K562 (cell line): ENCODE results near the gene PGM2L1. TPM values are rescaled to one million over a fixed set of nuclear protein-coding genes. Genes with fewer than 3 reads are reported as not detected.

ENCODE experiments used
- AFF4 ChIP-seq: sonication (generic); formaldehyde crosslinking; IDR thresholded peaks from 2 replicates; pipeline ENCODE4 v1.8.0; 2023; ENCODE audit warnings: mild to moderate bottlenecking, missing genetic modification reagents
- ETV6 ChIP-seq, 3 experiments: fragments of 150-350 bp in 1 of 3; sonication (generic) in 1 of 3; formaldehyde crosslinking in 1 of 3; IDR thresholded peaks; 2 replicates each; pipeline versions ENCODE4 v1.6.1 to v1.8.0; 2014 to 2022; ENCODE audit warnings: borderline replicate concordance in 2 of 3, low read depth in 2 of 3, antibody characterized with exemption in 1 of 3, low read length in 1 of 3, mild to moderate bottlenecking in 1 of 3, missing genetic modification reagents in 1 of 3
- FOXK2 ChIP-seq, 2 experiments: fragments of 450-650 bp; IDR thresholded peaks in 1 of 2; conservative IDR thresholded peaks in 1 of 2; 2 replicates each; pipeline ENCODE4 v1.6.1; 2016; ENCODE audit warnings: low read depth in 2 of 2, mild to moderate bottlenecking in 1 of 2
- HDAC1 ChIP-seq, 2 experiments: fragments of 450-650 bp; IDR thresholded peaks; 2 replicates each; pipeline ENCODE4 v1.6.1; 2016 to 2017; ENCODE audit warnings: inconsistent platforms in 1 of 2, mild to moderate bottlenecking in 1 of 2, moderate library complexity in 1 of 2
- HNRNPH1 ChIP-seq: fragments of 200-400 bp; formaldehyde crosslinking; optimal IDR thresholded peaks from 2 replicates; pipeline ENCODE3; 2017; ENCODE audit warnings: low read depth, mild to moderate bottlenecking, low read length, moderate library complexity
- ILK ChIP-seq: fragments of 450-650 bp; IDR thresholded peaks from 2 replicates; pipeline ENCODE4 v1.6.1; 2016; ENCODE audit warnings: missing genetic modification characterization, low read depth, mild to moderate bottlenecking, missing compliant biosample characterization, moderate library complexity, borderline replicate concordance
- MTA2 ChIP-seq: fragments of 450-650 bp; IDR thresholded peaks from 2 replicates; pipeline ENCODE4 v1.6.1; 2016; ENCODE audit warnings: low read depth
- NR1H2 ChIP-seq: sonication (generic); formaldehyde crosslinking; IDR thresholded peaks from 2 replicates; pipeline ENCODE4 v1.4.0; 2020; ENCODE audit warnings: mild to moderate bottlenecking, missing genetic modification reagents
- PHB ChIP-seq: fragments of 250-450 bp; sonication (Bioruptor Pico); IDR thresholded peaks from 2 replicates; pipeline ENCODE4 v1.5.0; 2021
- PHF8 ChIP-seq: fragments of 200-600 bp; sonication (generic); IDR thresholded peaks from 2 replicates; pipeline ENCODE4 v1.6.1; 2012; ENCODE audit warnings: mixed run types, mild to moderate bottlenecking, inconsistent platforms, low read length, moderate library complexity, borderline replicate concordance
- ZNF146 ChIP-seq: IDR thresholded peaks from one replicate; pipeline ENCODE4 v1.6.1; 2018; ENCODE audit warnings: missing compliant biosample characterization; ENCODE audit not compliant: unreplicated experiment
- ZNF277 ChIP-seq: fragments of 250-450 bp; sonication (Bioruptor Pico); IDR thresholded peaks from 2 replicates; pipeline ENCODE4 v1.8.0; 2022; ENCODE audit warnings: inconsistent platforms, mild to moderate bottlenecking, moderate library complexity, borderline replicate concordance
- ZNF347 ChIP-seq: fragments of 450-650 bp; formaldehyde crosslinking; IDR thresholded peaks from 2 replicates; pipeline ENCODE4 v1.4.0; 2020; ENCODE audit warnings: low read depth, mild to moderate bottlenecking, moderate library complexity
- ZSCAN29 ChIP-seq: fragments of 450-650 bp; IDR thresholded peaks from 2 replicates; pipeline ENCODE4 v1.6.1; 2017
- polyA plus RNA-seq, 8 experiments: library from polyadenylated mRNA; depleted of rRNA in 4 of 8; stranded (reverse) in 5 of 8; unstranded in 3 of 8; fragments of >200 nt; fragmentation: Nextera tagmentation in 2 of 8; fragmentation: Illumina TruSeq in 1 of 8; extraction: Ambion mirVana in 2 of 8; extraction: Trizol in 1 of 8; gene quantifications; 2 replicates each; pipeline versions ENCODE4 v1.2.1 to v1.2.3, GENCODE V29; 2011 to 2014; ENCODE audit warnings: inconsistent platforms in 1 of 8, missing spikeins in 1 of 8
- total RNA-seq, 7 experiments: library from RNA; depleted of rRNA in 6 of 7; stranded (reverse); fragments of >200 nt in 6 of 7; fragmentation: Illumina TruSeq in 2 of 7; extraction: Trizol in 2 of 7; gene quantifications; 2 replicates each; pipeline versions ENCODE4 v1.2.1 to v1.2.3, GENCODE V29; 2011 to 2021; ENCODE audit warnings: low replicate concordance in 1 of 7
- TF ChIP-seq, protein P1 (sequence below), 2 experiments: fragments of 450-650 bp; conservative IDR thresholded peaks; 2 replicates each; pipeline ENCODE4 v1.6.1; 2017; ENCODE audit warnings: mild to moderate bottlenecking in 2 of 2, moderate library complexity in 2 of 2
- TF ChIP-seq, protein P2 (sequence below): fragments of 250-450 bp; sonication (Bioruptor Pico); IDR thresholded peaks from 2 replicates; pipeline ENCODE4 v1.5.0; 2021

PGM2L1 gene
- total and polyA plus RNA-seq, 9 of the 15 experiments (the other 6 are each of a cell fraction or from before 2014, with no cell fraction given): 0.32 to 0.95 (median 0.63) TPM

GRCh38 chr11:74398244-74399159, at the start of gene PGM2L1 (continued):
- TF ChIP-seq ZNF146 (CRISPR knock-in tag): no peak
- no peak for TF ChIP-seq NR1H2 (CRISPR knock-in tag)
- no peak for TF ChIP-seq ZNF277 (CRISPR knock-in tag)
- TF ChIP-seq, protein P1, sequence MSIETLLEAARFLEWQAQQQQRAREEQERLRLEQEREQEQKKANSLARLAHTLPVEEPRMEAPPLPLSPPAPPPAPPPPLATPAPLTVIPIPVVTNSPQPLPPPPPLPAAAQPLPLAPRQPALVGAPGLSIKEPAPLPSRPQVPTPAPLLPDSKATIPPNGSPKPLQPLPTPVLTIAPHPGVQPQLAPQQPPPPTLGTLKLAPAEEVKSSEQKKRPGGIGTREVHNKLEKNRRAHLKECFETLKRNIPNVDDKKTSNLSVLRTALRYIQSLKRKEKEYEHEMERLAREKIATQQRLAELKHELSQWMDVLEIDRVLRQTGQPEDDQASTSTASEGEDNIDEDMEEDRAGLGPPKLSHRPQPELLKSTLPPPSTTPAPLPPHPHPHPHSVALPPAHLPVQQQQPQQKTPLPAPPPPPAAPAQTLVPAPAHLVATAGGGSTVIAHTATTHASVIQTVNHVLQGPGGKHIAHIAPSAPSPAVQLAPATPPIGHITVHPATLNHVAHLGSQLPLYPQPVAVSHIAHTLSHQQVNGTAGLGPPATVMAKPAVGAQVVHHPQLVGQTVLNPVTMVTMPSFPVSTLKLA (conservative IDR thresholded peaks at IDR 0.05): peak; percentile 92 to 95
- no peak for TF ChIP-seq HNRNPH1
- no peak for TF ChIP-seq PHB (CRISPR knock-in tag)
- TF ChIP-seq ILK: no peak
- TF ChIP-seq, protein P2, sequence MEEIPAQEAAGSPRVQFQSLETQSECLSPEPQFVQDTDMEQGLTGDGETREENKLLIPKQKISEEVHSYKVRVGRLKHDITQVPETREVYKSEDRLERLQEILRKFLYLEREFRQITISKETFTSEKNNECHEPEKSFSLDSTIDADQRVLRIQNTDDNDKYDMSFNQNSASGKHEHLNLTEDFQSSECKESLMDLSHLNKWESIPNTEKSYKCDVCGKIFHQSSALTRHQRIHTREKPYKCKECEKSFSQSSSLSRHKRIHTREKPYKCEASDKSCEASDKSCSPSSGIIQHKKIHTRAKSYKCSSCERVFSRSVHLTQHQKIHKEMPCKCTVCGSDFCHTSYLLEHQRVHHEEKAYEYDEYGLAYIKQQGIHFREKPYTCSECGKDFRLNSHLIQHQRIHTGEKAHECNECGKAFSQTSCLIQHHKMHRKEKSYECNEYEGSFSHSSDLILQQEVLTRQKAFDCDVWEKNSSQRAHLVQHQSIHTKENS: no peak
- TF ChIP-seq PHF8: peak; percentile 72
- TF ChIP-seq ZSCAN29: no peak
- TF ChIP-seq HDAC1 (IDR thresholded peaks at IDR 0.05): peak in 1 of 2 experiments; percentile 63; a peak in 1 of 4 replicates
- TF ChIP-seq ETV6 (IDR thresholded peaks at IDR 0.05; ENCODE audit: borderline replicate concordance in 1 of 2, low read depth in 2 of 2, low read length in 1 of 2): no peak
- no peak for TF ChIP-seq ETV6 (CRISPR knock-in tag; IDR thresholded peaks at IDR 0.05; ENCODE audit: borderline replicate concordance)
- no peak; a peak in 1 of 4 replicates for TF ChIP-seq FOXK2 (conservative IDR thresholded peaks at IDR 0.05 in 1 of 2, IDR thresholded peaks at IDR 0.05 in 1 of 2; ENCODE audit: low read depth in 2 of 2)
- no peak for TF ChIP-seq ZNF347
- no peak for TF ChIP-seq MTA2
- TF ChIP-seq AFF4 (CRISPR knock-in tag): no peak
